ENCODE results near the gene DUSP18.
"Not testable (repeated sequence)": the region's sequence is repeated elsewhere in the genome, so short reads cannot be mapped to it uniquely, and the experiment has no call there.

The DUSP18 gene

GRCh38 chr22:30640361-30640760 is 27.3 kb downstream of the DUSP18 start:
- DNase-seq (ENCODE audit: low read depth), result no peak
- TF ChIP-seq, protein P1, sequence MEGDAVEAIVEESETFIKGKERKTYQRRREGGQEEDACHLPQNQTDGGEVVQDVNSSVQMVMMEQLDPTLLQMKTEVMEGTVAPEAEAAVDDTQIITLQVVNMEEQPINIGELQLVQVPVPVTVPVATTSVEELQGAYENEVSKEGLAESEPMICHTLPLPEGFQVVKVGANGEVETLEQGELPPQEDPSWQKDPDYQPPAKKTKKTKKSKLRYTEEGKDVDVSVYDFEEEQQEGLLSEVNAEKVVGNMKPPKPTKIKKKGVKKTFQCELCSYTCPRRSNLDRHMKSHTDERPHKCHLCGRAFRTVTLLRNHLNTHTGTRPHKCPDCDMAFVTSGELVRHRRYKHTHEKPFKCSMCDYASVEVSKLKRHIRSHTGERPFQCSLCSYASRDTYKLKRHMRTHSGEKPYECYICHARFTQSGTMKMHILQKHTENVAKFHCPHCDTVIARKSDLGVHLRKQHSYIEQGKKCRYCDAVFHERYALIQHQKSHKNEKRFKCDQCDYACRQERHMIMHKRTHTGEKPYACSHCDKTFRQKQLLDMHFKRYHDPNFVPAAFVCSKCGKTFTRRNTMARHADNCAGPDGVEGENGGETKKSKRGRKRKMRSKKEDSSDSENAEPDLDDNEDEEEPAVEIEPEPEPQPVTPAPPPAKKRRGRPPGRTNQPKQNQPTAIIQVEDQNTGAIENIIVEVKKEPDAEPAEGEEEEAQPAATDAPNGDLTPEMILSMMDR (IDR thresholded peaks at IDR 0.05; ENCODE audit: insufficient read depth, low read depth, low read length, missing control alignments), result no peak
- H3K4me3 ChIP-seq (ENCODE audit: low read depth, low read length), result no peak overlapping the region

- peak overlapping the region; percentile 80 for H3K4me3 ChIP-seq (ENCODE audit: low read depth, low read length)
- DNase-seq (ENCODE audit: low read depth), result no peak
- TF ChIP-seq, protein P1 (IDR thresholded peaks at IDR 0.05; ENCODE audit: insufficient read depth, low read depth, low read length, missing control alignments), result no peak
Observed at GRCh38 chr22:30637701-30638114, 30.0 kb downstream of the DUSP18 start.

- TF ChIP-seq, protein P1 (IDR thresholded peaks at IDR 0.05; ENCODE audit: insufficient read depth, low read depth, low read length, missing control alignments), result peak; percentile 24
- peak; percentile 70 for DNase-seq (ENCODE audit: low read depth)
- H3K4me3 ChIP-seq (ENCODE audit: low read depth, low read length), result peak overlapping the region; percentile 80
Observed at GRCh38 chr22:30636226-30637077, 31.2 kb downstream of the DUSP18 start.

- peak; percentile 95 for DNase-seq (ENCODE audit: low read depth)
- peak within 1 kb of the TSS; percentile 80 for H3K4me3 ChIP-seq (ENCODE audit: low read depth, low read length)
- TF ChIP-seq, protein P1 (IDR thresholded peaks at IDR 0.05; ENCODE audit: insufficient read depth, low read depth, low read length, missing control alignments), result peak; percentile 34
Observed at GRCh38 chr22:30635273-30636225, 32.1 kb downstream of the DUSP18 start, which contains the start of gene SLC35E4. TSS of gene SLC35E4 (plus strand) at chr22:30635781. CDS start at chr22:30636451, 670 bp downstream.

DNA sequence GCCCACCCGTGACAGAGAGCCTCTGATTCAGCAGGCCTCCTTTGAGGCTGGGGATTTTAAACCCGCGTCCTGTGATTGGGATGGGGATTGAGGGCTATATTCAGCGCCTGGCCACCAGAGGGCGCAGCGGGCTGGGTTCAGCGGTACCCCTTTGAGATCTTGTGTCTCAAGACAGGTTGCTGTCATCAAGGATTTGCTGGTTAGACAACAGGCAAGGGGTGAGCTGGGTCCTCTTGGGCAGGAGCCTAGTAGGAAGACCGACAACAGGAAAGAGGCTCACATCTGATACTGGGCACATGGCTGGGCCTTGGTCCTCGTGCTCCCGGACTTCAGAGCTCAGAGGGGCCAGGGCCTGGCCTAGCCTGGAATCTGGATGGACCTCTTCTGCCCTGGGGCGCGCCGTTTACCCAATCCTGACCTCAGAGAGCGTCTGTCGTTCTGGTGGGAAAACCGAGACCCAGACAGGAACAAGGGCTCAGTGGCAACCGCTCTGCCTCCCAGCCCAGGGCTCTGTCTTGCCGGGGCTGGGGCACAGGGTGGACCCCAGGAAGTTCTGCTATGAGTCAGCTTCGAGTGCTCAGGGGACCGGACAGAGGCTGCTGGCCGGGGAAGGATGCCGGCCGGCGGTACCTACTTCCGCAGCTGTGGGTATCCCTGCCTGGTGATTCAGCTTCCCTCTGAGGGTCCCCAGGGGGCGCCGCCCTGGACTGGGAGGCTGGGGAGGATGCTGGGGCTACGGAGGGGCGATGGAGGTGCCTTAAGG is 33.0 kb downstream of the DUSP18 start:
- peak overlapping the region; percentile 76 for H3K4me3 ChIP-seq (ENCODE audit: low read depth, low read length)
- TF ChIP-seq, protein P1 (IDR thresholded peaks at IDR 0.05; ENCODE audit: insufficient read depth, low read depth, low read length, missing control alignments), result peak; percentile 92
- peak; percentile 93 for DNase-seq (ENCODE audit: low read depth)

GRCh38 chr22:30631469-30631868 is 36.2 kb downstream of the DUSP18 start:
- not testable (repeated sequence) for H3K4me3 ChIP-seq (ENCODE audit: low read depth, low read length); DNase-seq (ENCODE audit: low read depth)
